ENCODE results near the gene WDR46. TPM values are rescaled to one million over a fixed set of nuclear protein-coding genes. Genes with fewer than 3 reads are reported as not detected.

The WDR46 gene
- total RNA-seq, 2 experiments from 2014 or later = 42.5 to 42.9 TPM

- H3K36me3 Mint-ChIP-seq (ENCODE audit: low read depth) = peaks cover 21% of the 10 kb centered on the region
Measured at GRCh38 chr6:33249732-33250630, 39.1 kb downstream of the WDR46 start.

GRCh38 chr6:33248932-33249731 lies 39.9 kb downstream of the WDR46 start:
- peaks cover 21% of the 10 kb centered on the region for H3K36me3 Mint-ChIP-seq (ENCODE audit: low read depth)
- DNase-seq = peak; percentile 99
- no peaks in the 10 kb centered on the region for H3K9me3 Mint-ChIP-seq
- intact Hi-C loops (cut with micrococcal nuclease) = loop anchor here (1.0 to 2.0 kb wide), 11 partner anchors 22 to 235 kb away; partner anchors contain the start of genes PFDN6, RXRB, SLC39A7 and TAPBP
- peaks cover 37% of the 10 kb centered on the region for H3K4me1 Mint-ChIP-seq (ENCODE audit: low read depth)
- peak overlapping the region; percentile 93 for H3K27ac Mint-ChIP-seq
- H3K27me3 Mint-ChIP-seq (ENCODE audit: low read depth) = no peaks in the 10 kb centered on the region
- CTCF ChIA-PET = interaction anchor here (0.8 to 5.5 kb wide), 30 partner anchors 9 to 235 kb away, joined by 3 to 57 read pairs (median 5); partner anchors contain the start of genes B3GALT4, HSD17B8, PFDN6 and RING1
- peak overlapping the region; percentile 90 for H3K4me3 Mint-ChIP-seq

More at GRCh38 chr6:33249732-33250630, 39.1 kb downstream of the WDR46 start:
- no peaks in the 10 kb centered on the region for H3K27me3 Mint-ChIP-seq (ENCODE audit: low read depth)
- CTCF ChIA-PET = interaction anchor here (1.0 to 5.5 kb wide), 16 partner anchors 8 to 230 kb away, joined by 3 to 57 read pairs (median 5); partner anchors contain the start of genes B3GALT4, HSD17B8, PFDN6 and RPS18
- H3K4me1 Mint-ChIP-seq (ENCODE audit: low read depth) = peaks cover 37% of the 10 kb centered on the region
- intact Hi-C loops (cut with micrococcal nuclease) = loop anchor here (1.0 to 2.0 kb wide), 7 partner anchors 21 to 73 kb away; partner anchors contain the start of genes PFDN6, RXRB, SLC39A7 and TAPBP
- peak; percentile 36 for DNase-seq
- no peaks in the 10 kb centered on the region for H3K9me3 Mint-ChIP-seq
- peak overlapping the region; percentile 90 for H3K4me3 Mint-ChIP-seq
- H3K27ac Mint-ChIP-seq = peak overlapping the region; percentile 93

- peak overlapping the region; percentile 93 for H3K27ac Mint-ChIP-seq
Measured at GRCh38 chr6:33248643-33248931, 40.5 kb downstream of the WDR46 start.

GRCh38 chr6:33247977-33248642 lies 40.9 kb downstream of the WDR46 start:
- no peaks in the 10 kb centered on the region for H3K9me3 Mint-ChIP-seq
- intact Hi-C loops (cut with micrococcal nuclease) = loop anchor here (1.0 to 2.0 kb wide), 5 partner anchors 67 to 234 kb away; partner anchors contain the start of gene TAPBP
- H3K27ac Mint-ChIP-seq = peak overlapping the region; percentile 93
- peak; percentile 97 for DNase-seq
- H3K27me3 Mint-ChIP-seq (ENCODE audit: low read depth) = no peaks in the 10 kb centered on the region
- peaks cover 39% of the 10 kb centered on the region for H3K4me1 Mint-ChIP-seq (ENCODE audit: low read depth)
- CTCF ChIA-PET = interaction anchor here (0.7 to 5.5 kb wide), 28 partner anchors 8 to 234 kb away, joined by 3 to 57 read pairs (median 5); partner anchors contain the start of genes B3GALT4, HSD17B8, RING1 and RPS18
- H3K36me3 Mint-ChIP-seq (ENCODE audit: low read depth) = peaks cover 21% of the 10 kb centered on the region
- peak overlapping the region; percentile 90 for H3K4me3 Mint-ChIP-seq

More at GRCh38 chr6:33248643-33248931, 40.5 kb downstream of the WDR46 start:
- intact Hi-C loops (cut with micrococcal nuclease) = loop anchor here (1.0 to 2.0 kb wide), 5 partner anchors 66 to 234 kb away; partner anchors contain the start of gene TAPBP
- Mint-ChIP-seq H3K4me1 (ENCODE audit: low read depth) (peaks cover 37% of the 10 kb centered on the region), H3K27me3 (ENCODE audit: low read depth) (no peaks in the 10 kb centered on the region), H3K4me3 (peak overlapping the region; percentile 90), H3K36me3 (ENCODE audit: low read depth) (peaks cover 21% of the 10 kb centered on the region), H3K9me3 (no peaks in the 10 kb centered on the region)
- DNase-seq = no peak
- CTCF ChIA-PET = interaction anchor here (0.8 to 5.5 kb wide), 28 partner anchors 9 to 234 kb away, joined by 3 to 57 read pairs (median 5); partner anchors contain the start of genes B3GALT4, HSD17B8, RING1 and RPS18

- peaks cover 3% of the 10 kb centered on the region for H3K27me3 Mint-ChIP-seq (ENCODE audit: low read depth)
- no peak overlapping the region for H3K27ac Mint-ChIP-seq
- H3K36me3 Mint-ChIP-seq (ENCODE audit: low read depth) = no peaks in the 10 kb centered on the region
- DNase-seq = no peak
- H3K4me1 Mint-ChIP-seq (ENCODE audit: low read depth) = peaks cover 18% of the 10 kb centered on the region
- no peak overlapping the region for H3K4me3 Mint-ChIP-seq
- no peaks in the 10 kb centered on the region for H3K9me3 Mint-ChIP-seq
- intact Hi-C loops (cut with micrococcal nuclease) = no loop called here
- CTCF ChIA-PET = interaction anchor here (0.8 kb wide), 1 partner anchor 46 kb away, joined by 3 read pairs; no protein-coding TSS in a partner anchor
Measured at GRCh38 chr6:33243476-33243875, 45.6 kb downstream of the WDR46 start.

GRCh38 chr6:33241968-33242367 lies 47.1 kb downstream of the WDR46 start:
- no peaks in the 10 kb centered on the region for H3K9me3 Mint-ChIP-seq
- DNase-seq = no peak
- intact Hi-C loops (cut with micrococcal nuclease) = loop anchor here (1.0 kb wide), 1 partner anchor 37 kb away; no protein-coding TSS in a partner anchor
- H3K4me1 Mint-ChIP-seq (ENCODE audit: low read depth) = peaks cover 14% of the 10 kb centered on the region
- H3K4me3 Mint-ChIP-seq = no peak overlapping the region
- no peaks in the 10 kb centered on the region for H3K36me3 Mint-ChIP-seq (ENCODE audit: low read depth)
- no peak overlapping the region for H3K27ac Mint-ChIP-seq
- CTCF ChIA-PET = no interaction called here
- peaks cover 3% of the 10 kb centered on the region for H3K27me3 Mint-ChIP-seq (ENCODE audit: low read depth)

GRCh38 chr6:33237741-33238140 lies 51.3 kb downstream of the WDR46 start:
- Mint-ChIP-seq H3K27me3 (ENCODE audit: low read depth) (peaks cover 15% of the 10 kb centered on the region), H3K36me3 (ENCODE audit: low read depth) (no peaks in the 10 kb centered on the region), H3K9me3 (no peaks in the 10 kb centered on the region), H3K4me3 (no peak overlapping the region), H3K27ac (no peak overlapping the region), H3K4me1 (ENCODE audit: low read depth) (peaks cover 12% of the 10 kb centered on the region)
- intact Hi-C loops (cut with micrococcal nuclease) = no loop called here
- DNase-seq = no peak
- CTCF ChIA-PET = interaction anchor here (0.6 kb wide), 1 partner anchor 87 kb away, joined by 3 read pairs; no protein-coding TSS in a partner anchor

GRCh38 chr6:33236852-33237251 lies 52.2 kb downstream of the WDR46 start:
- no peak overlapping the region for H3K27ac Mint-ChIP-seq
- H3K36me3 Mint-ChIP-seq (ENCODE audit: low read depth) = no peaks in the 10 kb centered on the region
- peaks cover 12% of the 10 kb centered on the region for H3K27me3 Mint-ChIP-seq (ENCODE audit: low read depth)
- peaks cover 5% of the 10 kb centered on the region for H3K4me1 Mint-ChIP-seq (ENCODE audit: low read depth)
- H3K4me3 Mint-ChIP-seq = no peak overlapping the region
- H3K9me3 Mint-ChIP-seq = no peaks in the 10 kb centered on the region
- DNase-seq = no peak
- CTCF ChIA-PET = no interaction called here
- intact Hi-C loops (cut with micrococcal nuclease) = no loop called here

GRCh38 chr6:33236328-33236727 lies 52.7 kb downstream of the WDR46 start:
- DNase-seq = no peak
- Mint-ChIP-seq H3K27ac (no peak overlapping the region), H3K36me3 (ENCODE audit: low read depth) (no peaks in the 10 kb centered on the region), H3K4me3 (no peak overlapping the region), H3K4me1 (ENCODE audit: low read depth) (peaks cover 2% of the 10 kb centered on the region), H3K27me3 (ENCODE audit: low read depth) (peaks cover 12% of the 10 kb centered on the region), H3K9me3 (no peaks in the 10 kb centered on the region)
- CTCF ChIA-PET = no interaction called here
- intact Hi-C loops (cut with micrococcal nuclease) = no loop called here

- H3K27ac Mint-ChIP-seq = no peak overlapping the region
- DNase-seq = no peak
- H3K4me1 Mint-ChIP-seq (ENCODE audit: low read depth) = no peaks in the 10 kb centered on the region
- peaks cover 12% of the 10 kb centered on the region for H3K27me3 Mint-ChIP-seq (ENCODE audit: low read depth)
- intact Hi-C loops (cut with micrococcal nuclease) = no loop called here
- CTCF ChIA-PET = no interaction called here
- no peaks in the 10 kb centered on the region for H3K36me3 Mint-ChIP-seq (ENCODE audit: low read depth)
- H3K9me3 Mint-ChIP-seq = no peaks in the 10 kb centered on the region
- no peak overlapping the region for H3K4me3 Mint-ChIP-seq
Measured at GRCh38 chr6:33235221-33235634, 53.8 kb downstream of the WDR46 start.

Measured in activated naive CD4-positive, alpha-beta T cell treated with anti-CD3 and anti-CD28 coated beads for 36 hours (primary cell).